COLO668 (cell line): ENCODE results near the gene NPB.

Experiments
- DNase-seq: peaks from one replicate; lab custom pipeline; 2025; ENCODE audit not compliant: unreplicated experiment; lab: John Stamatoyannopoulos, UW

NPB gene

DNA sequence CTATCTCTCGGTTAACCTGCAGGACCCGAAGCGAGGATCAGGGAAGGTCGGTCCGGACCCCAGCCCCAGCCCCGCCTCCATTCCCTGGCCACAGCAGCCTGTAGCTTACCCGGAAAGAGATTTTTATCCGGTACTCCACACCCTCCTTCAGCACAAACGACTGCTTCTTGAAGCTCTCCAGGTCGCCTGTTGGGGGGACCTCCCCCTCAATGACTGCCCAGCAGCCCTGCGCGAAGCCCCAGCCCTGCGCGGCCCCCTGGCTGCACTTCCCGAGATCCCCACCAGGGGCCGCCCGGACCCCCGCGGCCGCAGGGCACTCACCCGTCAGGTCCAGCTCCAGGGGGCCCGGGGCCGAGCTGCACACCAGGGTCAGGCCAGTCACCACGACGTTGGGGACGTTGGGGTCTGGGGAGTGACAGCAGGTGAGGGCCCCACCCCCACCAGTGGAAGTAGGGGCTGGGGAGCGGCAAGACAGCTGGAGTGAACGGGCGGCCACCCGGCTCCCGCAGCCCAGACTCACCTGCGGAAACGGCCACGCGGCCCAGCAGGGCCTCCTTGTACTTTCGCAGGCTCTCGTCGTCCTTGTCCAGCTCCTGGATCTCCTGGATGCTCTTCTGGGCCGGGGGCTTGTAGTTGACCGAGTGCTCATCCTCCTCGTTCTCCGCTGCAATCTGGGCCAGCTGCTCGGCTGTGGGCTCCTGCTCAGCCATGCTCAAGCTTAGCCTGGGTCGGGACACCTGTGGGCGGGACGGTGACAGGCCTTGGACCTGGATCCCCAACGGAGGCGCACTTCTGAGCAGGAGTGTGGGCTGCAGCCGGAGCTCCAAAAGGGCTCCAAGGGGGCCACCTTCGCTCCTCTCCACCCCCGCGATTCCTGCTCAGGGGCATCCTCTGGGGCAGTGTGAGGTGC lies 32.6 kb upstream of the NPB start:
- DNase-seq = peak; percentile 57

GRCh38 chr17:81870131-81870980 lies 31.7 kb upstream of the NPB start:
- peak; percentile 48 for DNase-seq

- no peak for DNase-seq
Observed at GRCh38 chr17:81870981-81871386, 31.1 kb upstream of the NPB start, which contains the start of gene ARHGDIA. Gene ARHGDIA (minus strand): TSS chr17:81871337. CDS start chr17:81869930, 1,407 bp downstream.

GRCh38 chr17:81871387-81872230 lies 30.4 kb upstream of the NPB start:
- peak; percentile 89 for DNase-seq

GRCh38 chr17:81877569-81877968 lies 24.5 kb upstream of the NPB start:
- DNase-seq = no peak

DNA sequence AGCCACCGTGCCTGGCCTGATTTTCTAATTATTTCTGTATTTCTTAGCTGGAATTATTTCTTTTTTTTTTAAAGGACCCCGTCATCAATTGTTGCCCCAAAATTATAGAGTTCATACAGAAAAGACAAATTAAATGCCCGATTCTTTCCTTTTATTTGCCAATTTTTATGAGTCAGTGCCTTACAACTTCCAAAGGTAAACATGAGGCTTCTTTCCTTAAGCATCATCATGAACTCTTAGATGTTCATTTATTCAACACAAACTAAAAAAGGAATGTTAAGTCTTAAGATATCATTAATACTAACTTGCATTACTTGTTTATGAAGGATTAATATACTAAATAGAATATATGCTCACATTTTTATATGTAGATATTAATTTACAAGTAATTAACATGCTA lies 23.7 kb upstream of the NPB start:
- no peak for DNase-seq

- DNase-seq = no peak
Observed at GRCh38 chr17:81879121-81879520, 22.9 kb upstream of the NPB start.

GRCh38 chr17:81884520-81884919 lies 17.5 kb upstream of the NPB start:
- no peak for DNase-seq

GRCh38 chr17:81884968-81885367 lies 17.1 kb upstream of the NPB start:
- DNase-seq = no peak

DNA sequence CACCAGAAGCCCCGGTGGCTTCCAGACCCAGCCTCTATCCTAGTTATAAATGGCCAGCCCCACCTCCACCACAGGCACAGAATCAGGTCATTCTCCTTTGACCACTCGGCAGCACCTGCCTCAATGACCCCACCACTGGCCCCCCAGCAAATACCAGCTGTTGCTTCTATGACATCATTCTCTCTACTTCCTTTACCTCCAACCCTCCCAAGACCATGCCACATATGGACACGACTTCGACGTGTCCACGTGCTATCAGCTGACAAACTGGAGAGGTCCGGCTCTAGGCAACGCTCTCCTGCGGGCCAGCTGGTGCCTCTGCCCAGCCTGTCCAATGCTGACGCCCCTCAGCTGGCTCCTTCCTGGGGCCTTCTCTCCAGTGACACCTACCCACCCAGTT lies 16.6 kb upstream of the NPB start:
- DNase-seq = no peak

- DNase-seq = no peak
Observed at GRCh38 chr17:81885869-81886548, 16.0 kb upstream of the NPB start.

- no peak for DNase-seq
Observed at GRCh38 chr17:81888105-81888987, 13.7 kb upstream of the NPB start.

GRCh38 chr17:81888988-81889595 lies 12.9 kb upstream of the NPB start:
- DNase-seq = no peak

GRCh38 chr17:81889602-81890001 lies 12.4 kb upstream of the NPB start:
- DNase-seq = no peak

DNA sequence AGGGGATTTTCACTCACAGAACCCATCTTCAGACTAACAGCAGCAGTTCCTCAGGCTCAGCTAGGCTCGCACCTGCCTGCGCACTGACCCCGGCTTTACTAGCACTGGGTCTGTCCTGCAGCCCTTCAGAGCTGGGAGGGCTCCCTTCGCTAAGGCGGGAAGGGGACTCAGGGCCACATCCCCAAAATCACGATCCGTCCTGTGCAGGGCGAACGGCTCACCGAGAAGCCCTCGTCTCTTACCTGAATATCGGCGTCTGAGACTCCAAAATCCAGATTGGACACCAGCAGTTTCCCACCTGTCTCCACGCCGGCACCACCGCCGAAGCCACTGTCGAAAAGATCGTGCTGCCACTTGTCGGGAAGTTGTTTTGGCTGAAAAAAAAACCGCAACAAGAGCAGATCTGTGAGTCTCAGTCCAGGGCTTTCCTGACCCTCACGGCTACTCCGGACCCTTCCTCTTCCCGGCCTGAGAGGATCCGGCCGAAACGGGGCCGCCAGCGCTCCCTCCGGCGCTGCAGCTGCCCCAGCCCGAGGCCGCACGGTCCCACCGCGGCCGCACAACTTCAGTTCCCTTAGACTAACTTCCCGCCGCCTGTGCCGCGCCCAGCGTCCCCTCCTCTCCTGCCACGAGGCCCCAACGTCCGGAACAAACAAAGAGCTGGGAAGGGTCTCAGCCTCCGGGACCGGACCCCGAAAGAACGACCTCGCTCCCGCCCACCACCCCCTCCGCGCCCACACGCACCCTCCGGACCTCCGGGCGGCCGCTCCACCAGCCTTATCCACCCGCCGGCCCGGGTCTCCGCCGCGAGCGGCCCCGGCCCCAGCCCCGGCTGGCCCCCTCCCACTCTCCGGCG lies 11.4 kb upstream of the NPB start:
- peak; percentile 31 for DNase-seq

GRCh38 chr17:81891303-81891552 lies 10.8 kb upstream of the NPB start:
- DNase-seq = no peak

- no peak for DNase-seq
Observed at GRCh38 chr17:81895400-81895799, 6.6 kb upstream of the NPB start.
